MCF 10A (cell line): ENCODE results near the gene ERC2. TPM values are rescaled to one million over a fixed set of nuclear protein-coding genes. Genes with fewer than 3 reads are reported as not detected.

Source experiments
- BruUV-seq: library from RNA; stranded (reverse); fragments of 400-500 nt; replicated peaks from 2 replicates; lab custom pipeline; 2021; lab: Mats Ljungman, UMichigan
- CTCF ChIA-PET: fragments of 300-600 bp; sonication (Branson Sonifier 250); formaldehyde crosslinking; extraction: SDS; loops from one replicate; lab custom pipeline; 2021; ENCODE audit warnings: antibody characterized with exemption, inconsistent platforms; lab: Yijun Ruan, JAX
- POLR2A ChIA-PET: fragments of 300-600, 350-650 bp; sonication (Branson Sonifier 250); formaldehyde crosslinking; extraction: SDS; loops from one replicate; lab custom pipeline; 2020; ENCODE audit warnings: antibody characterized with exemption, inconsistent platforms; lab: Yijun Ruan, JAX
- DNase-seq: peaks from one replicate; pipeline ENCODE4 v3.0.0-alpha.2; 2018; ENCODE audit not compliant: unreplicated experiment
- H3K27ac Mint-ChIP-seq: one replicate; pipeline ENCODE4 v1.8.0; 2022; ENCODE audit warnings: mild to moderate bottlenecking, low read depth, mixed read lengths; ENCODE audit not compliant: unreplicated experiment
- H3K27me3 Mint-ChIP-seq: one replicate; pipeline ENCODE4 v1.8.0; 2022; ENCODE audit warnings: mixed read lengths; ENCODE audit not compliant: insufficient read depth, unreplicated experiment
- H3K36me3 Mint-ChIP-seq: one replicate; pipeline ENCODE4 v1.8.0; 2022; ENCODE audit warnings: mild to moderate bottlenecking, moderate library complexity, mixed read lengths; ENCODE audit not compliant: insufficient read depth, unreplicated experiment
- H3K4me1 Mint-ChIP-seq: one replicate; pipeline ENCODE4 v1.8.0; 2022; ENCODE audit warnings: mixed read lengths; ENCODE audit not compliant: insufficient read depth, unreplicated experiment
- H3K4me3 Mint-ChIP-seq: one replicate; pipeline ENCODE4 v1.8.0; 2022; ENCODE audit warnings: mild to moderate bottlenecking, moderate library complexity, mixed read lengths; ENCODE audit not compliant: unreplicated experiment
- H3K9me3 Mint-ChIP-seq: one replicate; pipeline ENCODE4 v1.8.0; 2022; ENCODE audit warnings: mixed read lengths; ENCODE audit not compliant: unreplicated experiment
- CTCF ChIP-seq: fragments of 200-600 bp; IDR thresholded peaks from one replicate; pipeline ENCODE4 v1.8.0; 2022; ENCODE audit warnings: antibody characterized with exemption, mild to moderate bottlenecking; ENCODE audit not compliant: unreplicated experiment
- intact Hi-C: fragments of 100-400 bp; cut with micrococcal nuclease; formaldehyde crosslinking; loops from 2 replicates; pipeline ENCODE4 v1.14.1; 2022
- total RNA-seq: library from RNA; stranded (reverse); gene quantifications from 2 replicates; pipeline ENCODE4 v1.2.3, GENCODE V29; 2022

Gene ERC2
- total RNA-seq, 1 experiment from 2014 or later: 0.42 TPM

GRCh38 chr3:56192001-56192400 is 276.3 kb downstream of the ERC2 start:
- BruUV-seq: no TSS peak
- intact Hi-C loops: no loop called here
- Mint-ChIP-seq H3K9me3 (no peaks in the 10 kb centered on the region), H3K27me3 (no peaks in the 10 kb centered on the region), H3K4me1 (peaks cover 4% of the 10 kb centered on the region), H3K27ac (no peak overlapping the region), H3K4me3 (no peak overlapping the region), H3K36me3 (no peaks in the 10 kb centered on the region)
- no peak for TF ChIP-seq CTCF
- ChIA-PET CTCF (no interaction called here), POLR2A (no interaction called here)
- DNase-seq: no peak

GRCh38 chr3:56190771-56191305 is 277.4 kb downstream of the ERC2 start:
- DNase-seq: no peak
- intact Hi-C loops: no loop called here
- no peaks in the 10 kb centered on the region for H3K36me3 Mint-ChIP-seq
- H3K4me1 Mint-ChIP-seq: no peaks in the 10 kb centered on the region
- ChIA-PET POLR2A (no interaction called here), CTCF (interaction anchor here (0.6 kb wide), 1 partner anchor 43 kb away, joined by 3 read pairs; no protein-coding TSS in a partner anchor)
- no peak overlapping the region for H3K27ac Mint-ChIP-seq
- no peaks in the 10 kb centered on the region for H3K9me3 Mint-ChIP-seq
- no peaks in the 10 kb centered on the region for H3K27me3 Mint-ChIP-seq
- no peak overlapping the region for H3K4me3 Mint-ChIP-seq
- TF ChIP-seq CTCF: no peak
- no TSS peak for BruUV-seq

- intact Hi-C loops: no loop called here
- ChIA-PET CTCF (interaction anchor here (0.6 kb wide), 1 partner anchor 42 kb away, joined by 3 read pairs; no protein-coding TSS in a partner anchor), POLR2A (no interaction called here)
- Mint-ChIP-seq H3K36me3 (no peaks in the 10 kb centered on the region), H3K27me3 (no peaks in the 10 kb centered on the region), H3K9me3 (no peaks in the 10 kb centered on the region), H3K4me1 (no peaks in the 10 kb centered on the region), H3K27ac (no peak overlapping the region), H3K4me3 (no peak overlapping the region)
- DNase-seq: no peak
- TF ChIP-seq CTCF: no peak
- no TSS peak for BruUV-seq
Observed at GRCh38 chr3:56190130-56190529, 278.1 kb downstream of the ERC2 start.

- H3K4me1 Mint-ChIP-seq: no peaks in the 10 kb centered on the region
- BruUV-seq: no TSS peak
- DNase-seq: no peak
- TF ChIP-seq CTCF: no peak
- intact Hi-C loops: no loop called here
- H3K27ac Mint-ChIP-seq: no peak overlapping the region
- no peaks in the 10 kb centered on the region for H3K36me3 Mint-ChIP-seq
- CTCF ChIA-PET: interaction anchor here (0.7 kb wide), 1 partner anchor 51 kb away, joined by 3 read pairs; no protein-coding TSS in a partner anchor
- no peaks in the 10 kb centered on the region for H3K27me3 Mint-ChIP-seq
- no peak overlapping the region for H3K4me3 Mint-ChIP-seq
- POLR2A ChIA-PET: no interaction called here
- no peaks in the 10 kb centered on the region for H3K9me3 Mint-ChIP-seq
Observed at GRCh38 chr3:56189536-56189935, 278.7 kb downstream of the ERC2 start.
